ENCODE results near the gene TFF3. TPM values are rescaled to one million over a fixed set of nuclear protein-coding genes. Genes with fewer than 3 reads are reported as not detected.
A peak's percentile ranks its signal among the peaks of the same experiment; 100 is the strongest.

Gene TFF3
- total RNA-seq, 2 experiments from 2014 or later = not detected

DNA sequence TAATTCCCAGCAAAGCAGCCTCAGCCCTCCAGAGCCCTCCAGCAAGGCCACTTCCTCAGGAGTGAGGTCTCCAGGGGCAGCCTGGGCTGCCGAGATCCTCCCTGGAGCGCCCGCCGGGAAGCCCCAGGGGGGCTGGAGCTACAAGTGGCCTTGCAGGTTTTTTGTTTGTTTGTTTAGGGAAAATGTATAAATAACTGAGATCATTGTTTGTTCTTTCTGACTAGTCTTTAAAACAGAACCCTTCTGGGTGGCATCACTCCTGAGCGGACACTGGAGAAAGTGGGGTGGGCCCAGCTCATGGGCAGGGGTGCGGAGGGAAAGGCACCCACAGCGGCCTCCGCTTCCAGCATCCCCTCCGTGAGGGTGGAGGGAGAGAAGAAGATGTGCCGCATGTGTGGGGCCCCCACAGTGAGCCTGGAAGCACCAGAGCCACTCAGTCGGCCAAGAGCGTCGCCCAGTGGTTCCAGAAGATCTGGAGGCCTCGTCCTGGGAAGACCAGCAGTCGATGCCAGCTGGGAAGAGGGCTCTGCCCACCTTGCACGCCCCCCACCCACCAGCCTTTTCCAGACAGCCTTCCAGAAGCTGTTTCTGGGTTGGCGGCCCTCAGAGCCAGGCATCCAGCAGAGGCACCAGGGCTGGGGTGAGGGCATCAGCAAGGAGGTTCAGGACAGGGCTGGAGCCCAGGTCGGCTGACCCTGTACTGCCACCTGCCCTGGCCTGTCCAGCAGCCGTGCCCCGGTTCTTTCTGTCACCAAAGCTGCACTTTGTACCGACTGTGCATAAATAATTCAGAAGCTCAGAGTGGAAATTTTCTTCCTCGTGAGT lies 34.6 kb downstream of the TFF3 start:
- Mint-ChIP-seq H3K4me1 (ENCODE audit: low read depth) (peaks cover under 1% of the 10 kb centered on the region), H3K9me3 (ENCODE audit: insufficient read depth) (no peaks in the 10 kb centered on the region), H3K4me3 (no peak overlapping the region), H3K27me3 (ENCODE audit: low read depth) (no peaks in the 10 kb centered on the region), H3K36me3 (ENCODE audit: low read depth) (no peaks in the 10 kb centered on the region), H3K27ac (no peak overlapping the region)
- no peak for DNase-seq
- ChIA-PET POLR2A (interaction anchor here (0.9 to 1.8 kb wide), 2 partner anchors 9 to 11 kb away, joined by 3 to 4 read pairs; no protein-coding TSS in a partner anchor), CTCF (interaction anchor here (1.1 kb wide), 1 partner anchor 30 kb away, joined by 3 read pairs; no protein-coding TSS in a partner anchor)
- no peak for ATAC-seq

DNA sequence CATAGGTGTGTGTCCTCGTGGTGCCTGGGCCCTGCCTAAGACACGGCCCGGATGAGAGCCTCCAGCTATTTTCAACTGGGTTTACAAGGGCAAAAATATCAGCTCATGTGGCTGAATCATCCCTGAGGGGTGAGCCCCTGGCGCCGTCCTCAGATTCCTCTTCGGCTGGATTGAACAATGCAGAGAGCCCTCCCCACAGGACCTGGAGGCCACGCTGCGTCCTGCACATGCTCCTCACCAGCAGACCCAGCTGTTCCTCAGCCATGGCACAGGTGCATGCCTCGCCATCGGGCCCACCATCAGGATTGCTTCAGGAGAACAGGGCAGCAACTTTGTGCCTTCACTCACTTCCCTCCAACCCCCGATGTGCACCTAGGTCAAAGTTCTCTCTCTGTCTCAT lies 35.3 kb downstream of the TFF3 start:
- no peaks in the 10 kb centered on the region for H3K27me3 Mint-ChIP-seq (ENCODE audit: low read depth)
- CTCF ChIA-PET = interaction anchor here (1.0 to 1.6 kb wide), 4 partner anchors 16 to 134 kb away, joined by 3 to 5 read pairs (median 4); no protein-coding TSS in a partner anchor
- POLR2A ChIA-PET = interaction anchor here (0.9 to 1.8 kb wide), 2 partner anchors 9 to 11 kb away, joined by 3 to 4 read pairs; no protein-coding TSS in a partner anchor
- no peaks in the 10 kb centered on the region for H3K36me3 Mint-ChIP-seq (ENCODE audit: low read depth)
- H3K27ac Mint-ChIP-seq = no peak overlapping the region
- DNase-seq = no peak
- H3K4me1 Mint-ChIP-seq (ENCODE audit: low read depth) = no peaks in the 10 kb centered on the region
- no peak overlapping the region for H3K4me3 Mint-ChIP-seq
- H3K9me3 Mint-ChIP-seq (ENCODE audit: insufficient read depth) = no peaks in the 10 kb centered on the region
- no peak for ATAC-seq

DNA sequence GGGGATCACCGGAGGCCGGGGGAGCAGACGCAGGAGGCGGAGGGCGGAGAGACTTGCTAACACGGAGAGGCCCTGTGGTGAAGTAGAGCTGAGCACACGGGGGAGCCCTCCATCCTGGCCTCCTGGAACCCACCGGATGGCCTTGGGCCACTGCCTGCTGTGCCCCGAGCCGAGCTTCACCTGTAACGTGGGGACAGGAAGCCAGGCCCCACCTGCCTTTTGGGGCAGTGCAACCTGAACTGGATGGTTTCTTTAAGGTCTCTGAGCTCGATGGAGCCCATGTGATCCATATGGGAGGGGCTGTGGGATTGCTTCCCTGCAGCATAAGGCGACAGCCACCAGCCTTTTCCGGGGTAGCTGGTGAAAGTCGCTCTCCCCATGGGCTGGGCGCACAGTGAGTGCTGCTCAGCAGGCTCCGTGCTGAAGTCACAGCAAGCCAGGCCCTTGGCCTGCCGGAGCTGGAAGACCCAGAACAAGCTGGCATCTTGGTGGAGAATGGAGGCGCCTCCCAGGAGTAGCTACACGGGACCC lies 35.8 kb downstream of the TFF3 start:
- Mint-ChIP-seq H3K4me3 (no peak overlapping the region), H3K36me3 (ENCODE audit: low read depth) (no peaks in the 10 kb centered on the region), H3K4me1 (ENCODE audit: low read depth) (no peaks in the 10 kb centered on the region), H3K27me3 (ENCODE audit: low read depth) (no peaks in the 10 kb centered on the region), H3K27ac (no peak overlapping the region), H3K9me3 (ENCODE audit: insufficient read depth) (no peaks in the 10 kb centered on the region)
- ATAC-seq (no peak), DNase-seq (no peak)
- ChIA-PET POLR2A (interaction anchor here (0.9 to 1.8 kb wide), 2 partner anchors 8 to 10 kb away, joined by 3 to 4 read pairs; no protein-coding TSS in a partner anchor), CTCF (interaction anchor here (1.0 to 1.6 kb wide), 4 partner anchors 17 to 133 kb away, joined by 3 to 5 read pairs (median 4); no protein-coding TSS in a partner anchor)

DNA sequence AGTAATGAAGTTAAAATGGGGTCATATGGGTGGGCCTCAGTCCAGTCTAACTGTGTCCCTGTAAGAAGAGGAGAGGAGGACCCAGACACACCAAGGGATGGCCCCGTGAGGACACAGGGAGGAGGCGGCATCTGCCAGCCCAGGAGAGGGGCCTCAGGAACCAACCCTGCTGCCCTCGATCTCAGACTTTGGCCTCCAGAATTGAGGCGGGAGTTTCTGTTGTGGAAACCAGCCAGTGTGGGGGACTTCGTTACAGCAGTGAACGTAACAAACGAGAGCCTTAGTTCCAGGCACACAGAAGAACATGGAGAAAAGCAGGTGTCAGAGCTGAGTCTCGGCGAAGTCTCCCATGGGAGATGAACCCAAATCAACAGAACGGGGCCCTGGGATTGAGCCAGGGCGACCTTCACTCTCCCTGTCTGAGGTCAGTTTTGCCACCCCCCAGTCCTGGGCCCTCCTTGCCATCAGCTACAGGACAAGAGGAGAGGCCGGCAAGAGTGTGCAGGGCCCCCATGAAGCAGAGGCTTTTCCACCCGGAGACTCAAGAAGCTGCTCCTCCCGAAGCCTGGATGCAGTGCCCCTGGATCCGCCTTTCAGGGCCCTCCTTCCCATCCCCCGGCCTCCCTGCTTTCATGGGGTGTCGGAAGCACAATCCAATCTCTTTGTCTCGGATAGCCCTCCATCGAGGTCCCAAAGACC lies 36.6 kb downstream of the TFF3 start:
- no peak for ATAC-seq
- CTCF ChIA-PET = interaction anchor here (1.1 to 1.6 kb wide), 3 partner anchors 18 to 133 kb away, joined by 3 to 5 read pairs (median 4); no protein-coding TSS in a partner anchor
- no peak overlapping the region for H3K4me3 Mint-ChIP-seq
- no peak overlapping the region for H3K27ac Mint-ChIP-seq
- no peak for DNase-seq
- POLR2A ChIA-PET = interaction anchor here (1.8 kb wide), 1 partner anchor 9 kb away, joined by 4 read pairs; no protein-coding TSS in a partner anchor
- no peaks in the 10 kb centered on the region for H3K4me1 Mint-ChIP-seq (ENCODE audit: low read depth)
- no peaks in the 10 kb centered on the region for H3K36me3 Mint-ChIP-seq (ENCODE audit: low read depth)
- H3K9me3 Mint-ChIP-seq (ENCODE audit: insufficient read depth) = no peaks in the 10 kb centered on the region
- no peaks in the 10 kb centered on the region for H3K27me3 Mint-ChIP-seq (ENCODE audit: low read depth)

- H3K27ac Mint-ChIP-seq = no peak overlapping the region
- no peaks in the 10 kb centered on the region for H3K27me3 Mint-ChIP-seq (ENCODE audit: low read depth)
- no peak for ATAC-seq
- no peaks in the 10 kb centered on the region for H3K36me3 Mint-ChIP-seq (ENCODE audit: low read depth)
- H3K9me3 Mint-ChIP-seq (ENCODE audit: insufficient read depth) = no peaks in the 10 kb centered on the region
- no peak for DNase-seq
- H3K4me3 Mint-ChIP-seq = no peak overlapping the region
- ChIA-PET CTCF (interaction anchor here (1.2 to 1.6 kb wide), 2 partner anchors 114 to 129 kb away, joined by 3 to 4 read pairs; no protein-coding TSS in a partner anchor), POLR2A (no interaction called here)
- no peaks in the 10 kb centered on the region for H3K4me1 Mint-ChIP-seq (ENCODE audit: low read depth)
These were observed 37.6 kb downstream of the TFF3 start for GRCh38 chr21:42277593-42277992.

GRCh38 chr21:42276526-42277154 lies 38.6 kb downstream of the TFF3 start:
- DNase-seq = no peak
- H3K4me1 Mint-ChIP-seq (ENCODE audit: low read depth) = no peaks in the 10 kb centered on the region
- ChIA-PET CTCF (interaction anchor here (1.6 to 1.7 kb wide), 2 partner anchors 18 to 113 kb away, joined by 4 to 5 read pairs; no protein-coding TSS in a partner anchor), POLR2A (no interaction called here)
- no peaks in the 10 kb centered on the region for H3K9me3 Mint-ChIP-seq (ENCODE audit: insufficient read depth)
- no peak for ATAC-seq
- H3K36me3 Mint-ChIP-seq (ENCODE audit: low read depth) = no peaks in the 10 kb centered on the region
- no peak overlapping the region for H3K27ac Mint-ChIP-seq
- H3K27me3 Mint-ChIP-seq (ENCODE audit: low read depth) = no peaks in the 10 kb centered on the region
- H3K4me3 Mint-ChIP-seq = no peak overlapping the region

GRCh38 chr21:42276076-42276475 lies 39.1 kb downstream of the TFF3 start:
- H3K27me3 Mint-ChIP-seq (ENCODE audit: low read depth) = no peaks in the 10 kb centered on the region
- H3K27ac Mint-ChIP-seq = no peak overlapping the region
- H3K36me3 Mint-ChIP-seq (ENCODE audit: low read depth) = no peaks in the 10 kb centered on the region
- peaks cover 2% of the 10 kb centered on the region for H3K4me1 Mint-ChIP-seq (ENCODE audit: low read depth)
- H3K9me3 Mint-ChIP-seq (ENCODE audit: insufficient read depth) = no peaks in the 10 kb centered on the region
- no peak overlapping the region for H3K4me3 Mint-ChIP-seq
- ChIA-PET POLR2A (no interaction called here), CTCF (interaction anchor here (1.1 to 1.7 kb wide), 3 partner anchors 17 to 130 kb away, joined by 4 to 5 read pairs (median 4); no protein-coding TSS in a partner anchor)
- DNase-seq (no peak), ATAC-seq (no peak)

- no peak for DNase-seq
- no peak for ATAC-seq
- CTCF ChIA-PET = interaction anchor here (0.8 to 1.1 kb wide), 2 partner anchors 13 to 127 kb away, joined by 3 read pairs; no protein-coding TSS in a partner anchor
- H3K27me3 Mint-ChIP-seq (ENCODE audit: low read depth) = no peaks in the 10 kb centered on the region
- H3K9me3 Mint-ChIP-seq (ENCODE audit: insufficient read depth) = no peaks in the 10 kb centered on the region
- POLR2A ChIA-PET = interaction anchor here (0.5 kb wide), 1 partner anchor 130 kb away, joined by 3 read pairs; no protein-coding TSS in a partner anchor
- peaks cover 18% of the 10 kb centered on the region for H3K4me1 Mint-ChIP-seq (ENCODE audit: low read depth)
- no peaks in the 10 kb centered on the region for H3K36me3 Mint-ChIP-seq (ENCODE audit: low read depth)
- H3K4me3 Mint-ChIP-seq = no peak overlapping the region
- H3K27ac Mint-ChIP-seq = no peak overlapping the region
These were observed 42.1 kb downstream of the TFF3 start for GRCh38 chr21:42272984-42273600.

GRCh38 chr21:42272109-42272962 lies 42.9 kb downstream of the TFF3 start:
- H3K4me1 Mint-ChIP-seq (ENCODE audit: low read depth) = peaks cover 25% of the 10 kb centered on the region
- no peaks in the 10 kb centered on the region for H3K9me3 Mint-ChIP-seq (ENCODE audit: insufficient read depth)
- no peak for DNase-seq
- POLR2A ChIA-PET = interaction anchor here (0.6 kb wide), 1 partner anchor 220 kb away, joined by 3 read pairs; no protein-coding TSS in a partner anchor
- no peaks in the 10 kb centered on the region for H3K36me3 Mint-ChIP-seq (ENCODE audit: low read depth)
- H3K4me3 Mint-ChIP-seq = no peak overlapping the region
- no peak for ATAC-seq
- H3K27ac Mint-ChIP-seq = no peak overlapping the region
- CTCF ChIA-PET = interaction anchor here (0.8 to 1.1 kb wide), 4 partner anchors 12 to 126 kb away, joined by 3 to 7 read pairs (median 3); no protein-coding TSS in a partner anchor
- H3K27me3 Mint-ChIP-seq (ENCODE audit: low read depth) = no peaks in the 10 kb centered on the region

- Mint-ChIP-seq H3K27me3 (ENCODE audit: low read depth) (no peaks in the 10 kb centered on the region), H3K4me3 (no peak overlapping the region), H3K27ac (peak overlapping the region; percentile 41), H3K36me3 (ENCODE audit: low read depth) (no peaks in the 10 kb centered on the region), H3K4me1 (ENCODE audit: low read depth) (peaks cover 32% of the 10 kb centered on the region), H3K9me3 (ENCODE audit: insufficient read depth) (no peaks in the 10 kb centered on the region)
- ATAC-seq (no peak), DNase-seq (no peak)
- POLR2A ChIA-PET = interaction anchor here (1.0 kb wide), 1 partner anchor 9 kb away, joined by 3 read pairs; no protein-coding TSS in a partner anchor
- CTCF ChIA-PET = interaction anchor here (1.0 to 1.1 kb wide), 3 partner anchors 12 to 107 kb away, joined by 3 to 7 read pairs (median 4); no protein-coding TSS in a partner anchor
These were observed 44.1 kb downstream of the TFF3 start for GRCh38 chr21:42271065-42271464.
